H1 (cell line): ENCODE measurements around the gene PRR5L. TPM values are rescaled to one million over a fixed set of nuclear protein-coding genes. Genes with fewer than 3 reads are reported as not detected.

Experiments
- CTCF ChIA-PET: fragments of 300-600 bp; sonication (Branson Sonifier 250); formaldehyde crosslinking; loops from one replicate; lab custom pipeline; 2021; ENCODE audit not compliant: partially characterized antibody; lab: Charles Lee
- POLR2A ChIA-PET: fragments of 300-600 bp; sonication (Branson Sonifier 250); formaldehyde crosslinking; loops from one replicate; lab custom pipeline; 2021; ENCODE audit warnings: inconsistent platforms; ENCODE audit not compliant: partially characterized antibody; lab: Charles Lee
- DNase-seq, 2 experiments: peaks; one replicate each; pipeline versions ENCODE4 v3.0.0 to v3.0.0-alpha.2; 2010 to 2022; ENCODE audit warnings: low spot score in 2 of 2, low read depth in 1 of 2, mixed read lengths in 1 of 2
- FAIRE-seq: peaks from 2 replicates; lab custom pipeline; 2011; peaks lifted over from hg19 to GRCh38; lab: Jason Lieb, UNC
- H2AFZ ChIP-seq: 2 replicates; pipeline ENCODE4 v1.8.1; 2012; ENCODE audit warnings: low read length, inconsistent platforms
- H2AK5ac ChIP-seq: 2 replicates; pipeline ENCODE4 v1.6.1; 2013; ENCODE audit warnings: low read depth, low read length
- H2BK120ac ChIP-seq: replicated peaks from 2 replicates; pipeline ENCODE3; 2013; ENCODE audit warnings: low read depth, low read length, inconsistent platforms
- H2BK12ac ChIP-seq: 2 replicates; pipeline ENCODE4 v1.6.1; 2013; ENCODE audit warnings: low read depth, low read length
- H2BK15ac ChIP-seq: 2 replicates; pipeline ENCODE4 v1.6.1; 2013; ENCODE audit warnings: low read length
- H2BK20ac ChIP-seq: 2 replicates; pipeline ENCODE4 v1.6.1; 2013; ENCODE audit warnings: low read length
- H2BK5ac ChIP-seq: 2 replicates; pipeline ENCODE4 v1.6.1; 2013; ENCODE audit warnings: low read depth, low read length
- H3K14ac ChIP-seq: 2 replicates; pipeline ENCODE4 v1.6.1; 2013; ENCODE audit warnings: inconsistent platforms; ENCODE audit not compliant: insufficient read length
- H3K18ac ChIP-seq: 2 replicates; pipeline ENCODE4 v1.6.1; 2013; ENCODE audit warnings: low read length; ENCODE audit errors: extremely low read depth
- H3K23ac ChIP-seq: 2 replicates; pipeline ENCODE4 v1.6.1; 2013; ENCODE audit warnings: inconsistent platforms; ENCODE audit not compliant: insufficient read length
- H3K23me2 ChIP-seq: 2 replicates; pipeline ENCODE4 v1.6.1; 2013; ENCODE audit warnings: low read depth, low read length
- H3K27ac ChIP-seq: 2 replicates; pipeline ENCODE4 v1.6.1; 2011; ENCODE audit warnings: low read depth, low read length, inconsistent platforms
- H3K27me3 ChIP-seq, 4 experiments: replicated peaks in 1 of 4; 1 replicate in 1 of 4; 2 replicates in 3 of 4; pipeline versions ENCODE4 v1.6.1 to v1.8.1; 2011 to 2013; ENCODE audit warnings: low read length in 3 of 4, mild to moderate bottlenecking in 3 of 4, inconsistent platforms in 2 of 4, mixed read lengths in 2 of 4, moderate library complexity in 1 of 4; ENCODE audit not compliant: control insufficient read depth in 3 of 4, insufficient read depth in 3 of 4; ENCODE audit errors: extremely low read depth in 1 of 4
- H3K36me3 ChIP-seq, 4 experiments: 2 replicates each; pipeline versions ENCODE4 v1.6.1 to v1.8.1; 2011 to 2013; ENCODE audit warnings: mild to moderate bottlenecking in 4 of 4, low read length in 3 of 4, moderate library complexity in 2 of 4, control low read depth in 1 of 4, inconsistent platforms in 1 of 4; ENCODE audit not compliant: insufficient read depth in 4 of 4, control insufficient read depth in 2 of 4
- H3K4ac ChIP-seq: replicated peaks from 2 replicates; pipeline ENCODE3; 2013; ENCODE audit warnings: low read length, low read depth, mixed read lengths, inconsistent platforms; ENCODE audit not compliant: insufficient read length
- H3K4me1 ChIP-seq, 4 experiments: replicated peaks in 1 of 4; 1 replicate in 1 of 4; 2 replicates in 3 of 4; pipeline versions ENCODE4 v1.6.1 to v1.8.1; 2011 to 2013; ENCODE audit warnings: low read length in 3 of 4, inconsistent platforms in 2 of 4, mixed read lengths in 1 of 4; ENCODE audit not compliant: insufficient read depth in 4 of 4, control insufficient read depth in 3 of 4
- H3K4me2 ChIP-seq, 2 experiments: 2 replicates each; pipeline versions ENCODE4 v1.6.1 to v1.8.1; 2011 to 2013; ENCODE audit warnings: low read depth in 2 of 2, low read length in 2 of 2, control low read depth in 1 of 2, inconsistent platforms in 1 of 2, mild to moderate bottlenecking in 1 of 2; ENCODE audit not compliant: insufficient read depth in 1 of 2
- H3K4me3 ChIP-seq, 4 experiments: fragments of 200-600, 300-600 bp in 1 of 4; sonication (generic), shearing (Covaris generic), sonication (Bioruptor Twin) in 1 of 4; 2 replicates each; pipeline versions ENCODE4 v1.5.1 to v1.8.1; 2011 to 2016; ENCODE audit warnings: low read length in 4 of 4, low read depth in 3 of 4, control low read depth in 2 of 4, inconsistent platforms in 2 of 4, mild to moderate bottlenecking in 2 of 4, mixed read lengths in 1 of 4, moderate library complexity in 1 of 4; ENCODE audit not compliant: insufficient read depth in 2 of 4; ENCODE audit errors: extremely low read depth in 1 of 4
- H3K56ac ChIP-seq: replicated peaks from 2 replicates; pipeline ENCODE3; 2013; ENCODE audit warnings: low read depth, mild to moderate bottlenecking, mixed read lengths, low read length, inconsistent platforms; ENCODE audit not compliant: insufficient read length
- H3K79me1 ChIP-seq: 2 replicates; pipeline ENCODE4 v1.6.1; 2013; ENCODE audit warnings: low read depth, low read length, control low read depth
- H3K79me2 ChIP-seq, 2 experiments: 2 replicates each; pipeline versions ENCODE4 v1.6.1 to v1.8.1; 2012 to 2013; ENCODE audit warnings: low read length in 2 of 2, mild to moderate bottlenecking in 2 of 2, inconsistent platforms in 1 of 2; ENCODE audit not compliant: insufficient read depth in 2 of 2, control insufficient read depth in 1 of 2
- H3K9ac ChIP-seq, 4 experiments: replicated peaks in 1 of 4; 1 replicate in 1 of 4; 2 replicates in 3 of 4; pipeline versions ENCODE4 v1.6.1 to v1.8.1; 2011 to 2013; ENCODE audit warnings: low read depth in 3 of 4, low read length in 3 of 4, control low read depth in 2 of 4, mild to moderate bottlenecking in 2 of 4, moderate library complexity in 2 of 4, inconsistent platforms in 1 of 4; ENCODE audit errors: extremely low read depth in 1 of 4
- H3K9me3 ChIP-seq, 2 experiments: 2 replicates each; pipeline versions ENCODE4 v1.6.1 to v1.8.1; 2012 to 2013; ENCODE audit warnings: mild to moderate bottlenecking in 2 of 2, moderate library complexity in 2 of 2, control low read depth in 1 of 2, inconsistent platforms in 1 of 2, low read depth in 1 of 2, low read length in 1 of 2, mixed read lengths in 1 of 2; ENCODE audit not compliant: insufficient read depth in 2 of 2
- H4K20me1 ChIP-seq, 2 experiments: replicated peaks in 1 of 2; 2 replicates each; pipeline versions ENCODE3 to v1.8.1; 2011 to 2013; ENCODE audit warnings: inconsistent platforms in 2 of 2, low read length in 2 of 2, mild to moderate bottlenecking in 1 of 2; ENCODE audit not compliant: insufficient read depth in 2 of 2, control insufficient read depth in 1 of 2
- H4K5ac ChIP-seq: 2 replicates; pipeline ENCODE4 v1.6.1; 2013; ENCODE audit warnings: low read length, low read depth, mixed read lengths, inconsistent platforms; ENCODE audit not compliant: insufficient read length
- H4K8ac ChIP-seq: 2 replicates; pipeline ENCODE4 v1.8.0; 2013; ENCODE audit warnings: mild to moderate bottlenecking, moderate library complexity, low read length, inconsistent platforms; ENCODE audit not compliant: insufficient read depth; ENCODE audit errors: extremely low read depth
- H4K91ac ChIP-seq: replicated peaks from 2 replicates; pipeline ENCODE3; 2013; ENCODE audit warnings: low read length, mixed read lengths, inconsistent platforms; ENCODE audit not compliant: insufficient read length
- EP300 ChIP-seq, 2 experiments: IDR thresholded peaks; 1 replicate in 1 of 2; 2 replicates in 1 of 2; pipeline ENCODE4 v1.6.1; 2011 to 2012; ENCODE audit warnings: low read depth in 2 of 2, low read length in 2 of 2, mild to moderate bottlenecking in 2 of 2, borderline replicate concordance in 1 of 2, inconsistent platforms in 1 of 2, moderate library complexity in 1 of 2
- RFX5 ChIP-seq: IDR thresholded peaks from 2 replicates; pipeline ENCODE4 v1.6.1; 2011; ENCODE audit warnings: low read depth, low read length, improper control_type of control experiment, borderline replicate concordance
- TEAD4 ChIP-seq: IDR thresholded peaks from 2 replicates; pipeline ENCODE4 v1.6.1; 2012; ENCODE audit warnings: low read depth, low read length, inconsistent platforms, mixed read lengths
- WGBS, 2 experiments: shearing (Covaris generic) in 1 of 2; methylation state at CpG; one replicate each; pipeline versions ENCODE4 v1.1.6 to v1.1.7; 2013 to 2015; ENCODE audit warnings: low lambda C conversion rate in 2 of 2, mixed read lengths in 2 of 2, inconsistent platforms in 1 of 2, low coverage in 1 of 2, missing lambda C conversion rate in 1 of 2; ENCODE audit not compliant: insufficient replicate concordance in 2 of 2, insufficient coverage in 1 of 2, insufficient read length in 1 of 2; ENCODE audit errors: extremely low coverage in 1 of 2, missing lambda C conversion rate in 1 of 2; 5-methylcytosine and 5-hydroxymethylcytosine counted together
- polyA plus RNA-seq, 7 experiments: library from polyadenylated mRNA; depleted of rRNA in 3 of 7; stranded (reverse) in 5 of 7; unstranded in 2 of 7; fragments of >200 nt in 5 of 7; fragments of 200-250 nt in 2 of 7; gene quantifications; 1 replicate in 5 of 7; 2 replicates in 1 of 7; 4 replicates in 1 of 7; pipeline versions ENCODE4 v1.2.1 to v1.2.3, GENCODE V29; 2011 to 2013; ENCODE audit warnings: missing spikeins in 2 of 7, mixed read lengths in 2 of 7
- total RNA-seq: library from RNA; stranded (reverse); fragmentation: NEBNext Ultra II Directional; extraction: Animal tissue kit (Norgen Biotek cat#: 25700); gene quantifications from 2 replicates; pipeline ENCODE4 v1.2.1, GENCODE V29; 2021
- TF ChIP-seq, protein P1 (sequence below): IDR thresholded peaks from 2 replicates; pipeline ENCODE4 v1.6.1; 2011; ENCODE audit warnings: low read depth, mild to moderate bottlenecking, low read length; ENCODE audit not compliant: insufficient read depth

Gene PRR5L
- total and polyA plus RNA-seq, 2 of the 8 experiments (the other 6 are each of a cell fraction or from before 2014, with no cell fraction given) = 6.6 to 10.1 TPM

DNA sequence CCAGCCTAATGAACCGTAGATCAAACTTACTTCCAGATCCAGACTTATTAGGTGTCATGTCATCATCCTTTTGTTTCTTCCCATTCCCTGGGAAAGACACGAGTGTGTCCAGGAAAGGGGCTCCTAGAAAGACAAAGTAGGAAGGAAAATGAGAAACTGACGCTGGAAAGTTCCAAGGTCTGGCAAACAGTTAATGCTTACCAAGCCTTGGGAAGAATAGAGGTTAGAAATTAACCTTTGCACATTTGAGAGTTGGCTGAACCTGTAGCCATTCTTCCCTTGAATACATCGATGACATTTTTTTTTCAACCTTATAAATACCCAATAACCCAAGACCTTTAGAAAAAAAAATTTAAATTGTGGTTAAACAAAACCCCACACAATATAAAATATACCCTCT lies 136.7 kb downstream of the PRR5L start:
- WGBS, 2 experiments = 96% methylated on average over 4 of the region's 4 CpGs; no CpG with 5 or more reads in 1 of the 2 experiments
- no peaks in the 10 kb centered on the region for H3K27me3 ChIP-seq
- H3K18ac ChIP-seq = no peak overlapping the region
- H3K27ac ChIP-seq = no peak overlapping the region
- no peaks in the 10 kb centered on the region for H3K23me2 ChIP-seq
- TF ChIP-seq RFX5 = no peak
- no peak for TF ChIP-seq EP300 (IDR thresholded peaks at IDR 0.05; ENCODE audit: borderline replicate concordance in 1 of 2, low read depth in 2 of 2, low read length in 2 of 2)
- TF ChIP-seq TEAD4 = no peak
- TF ChIP-seq, protein P1, sequence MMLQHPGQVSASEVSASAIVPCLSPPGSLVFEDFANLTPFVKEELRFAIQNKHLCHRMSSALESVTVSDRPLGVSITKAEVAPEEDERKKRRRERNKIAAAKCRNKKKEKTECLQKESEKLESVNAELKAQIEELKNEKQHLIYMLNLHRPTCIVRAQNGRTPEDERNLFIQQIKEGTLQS = no peak
- no peaks in the 10 kb centered on the region for H3K79me2 ChIP-seq
- ChIA-PET CTCF (interaction anchor here (1.0 to 1.9 kb wide), 4 partner anchors 21 to 126 kb away, joined by 3 to 4 read pairs (median 3); no protein-coding TSS in a partner anchor), POLR2A (no interaction called here)
- H4K8ac ChIP-seq = no peak overlapping the region
- no peak overlapping the region for H3K14ac ChIP-seq
- H4K20me1 ChIP-seq = peaks cover 0 to 2% of the 10 kb centered on the region in 2 experiments
- H3K36me3 ChIP-seq = no peaks in the 10 kb centered on the region
- no peak overlapping the region for H3K4me2 ChIP-seq
- no peak overlapping the region for H4K5ac ChIP-seq
- no peak overlapping the region for H3K56ac ChIP-seq
- no peak overlapping the region for H2AK5ac ChIP-seq
- no peak overlapping the region for H3K23ac ChIP-seq
- FAIRE-seq = no peak
- DNase-seq = no peak
- no peak overlapping the region for H2AFZ ChIP-seq
- H3K9ac ChIP-seq = no peak overlapping the region
- no peak overlapping the region for H2BK15ac ChIP-seq
- H2BK20ac ChIP-seq = no peak overlapping the region
- no peak overlapping the region for H2BK120ac ChIP-seq
- H3K4ac ChIP-seq = no peak overlapping the region
- H3K4me1 ChIP-seq = no peaks in the 10 kb centered on the region
- no peak overlapping the region for H2BK5ac ChIP-seq
- H4K91ac ChIP-seq = no peak overlapping the region
- H3K9me3 ChIP-seq = no peaks in the 10 kb centered on the region
- H3K79me1 ChIP-seq = no peaks in the 10 kb centered on the region
- H2BK12ac ChIP-seq = no peak overlapping the region
- H3K4me3 ChIP-seq = no peak overlapping the region
